GM12873 (cell line): ENCODE measurements around the gene OPCML.

Source experiments
- TF ChIP-seq, protein P1 (sequence below): IDR thresholded peaks from 2 replicates; pipeline ENCODE4 v1.5.1; 2012; ENCODE audit warnings: low read depth, mild to moderate bottlenecking, moderate library complexity, low read length, control low read depth; ENCODE audit not compliant: insufficient read depth; ENCODE audit errors: missing control alignments

The OPCML gene

DNA sequence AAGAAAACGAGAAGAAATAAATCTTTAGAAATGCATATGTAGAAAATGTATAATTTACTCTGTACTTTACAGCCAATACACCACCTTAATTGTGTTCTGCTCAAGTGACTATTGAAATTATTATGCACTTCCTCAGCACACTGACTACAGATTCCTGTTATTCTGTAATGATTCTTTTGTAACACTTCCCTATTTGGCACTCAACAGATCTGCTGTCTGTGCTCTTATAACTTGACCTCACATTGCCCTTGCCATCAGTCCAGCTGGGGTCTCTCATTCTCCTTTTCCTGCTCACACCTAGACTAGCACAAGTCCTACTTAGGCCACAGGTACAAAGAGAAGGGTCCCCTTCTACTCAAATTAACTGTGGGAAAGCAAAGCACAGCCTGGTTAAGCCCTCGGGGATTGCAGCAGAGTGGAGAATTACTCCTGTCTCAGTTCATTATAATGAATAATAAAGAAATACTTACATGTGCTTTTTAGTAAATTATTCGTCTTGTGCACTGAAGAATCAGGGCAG is 860.4 kb downstream of the OPCML start:
- TF ChIP-seq, protein P1, sequence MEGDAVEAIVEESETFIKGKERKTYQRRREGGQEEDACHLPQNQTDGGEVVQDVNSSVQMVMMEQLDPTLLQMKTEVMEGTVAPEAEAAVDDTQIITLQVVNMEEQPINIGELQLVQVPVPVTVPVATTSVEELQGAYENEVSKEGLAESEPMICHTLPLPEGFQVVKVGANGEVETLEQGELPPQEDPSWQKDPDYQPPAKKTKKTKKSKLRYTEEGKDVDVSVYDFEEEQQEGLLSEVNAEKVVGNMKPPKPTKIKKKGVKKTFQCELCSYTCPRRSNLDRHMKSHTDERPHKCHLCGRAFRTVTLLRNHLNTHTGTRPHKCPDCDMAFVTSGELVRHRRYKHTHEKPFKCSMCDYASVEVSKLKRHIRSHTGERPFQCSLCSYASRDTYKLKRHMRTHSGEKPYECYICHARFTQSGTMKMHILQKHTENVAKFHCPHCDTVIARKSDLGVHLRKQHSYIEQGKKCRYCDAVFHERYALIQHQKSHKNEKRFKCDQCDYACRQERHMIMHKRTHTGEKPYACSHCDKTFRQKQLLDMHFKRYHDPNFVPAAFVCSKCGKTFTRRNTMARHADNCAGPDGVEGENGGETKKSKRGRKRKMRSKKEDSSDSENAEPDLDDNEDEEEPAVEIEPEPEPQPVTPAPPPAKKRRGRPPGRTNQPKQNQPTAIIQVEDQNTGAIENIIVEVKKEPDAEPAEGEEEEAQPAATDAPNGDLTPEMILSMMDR, result no peak

DNA sequence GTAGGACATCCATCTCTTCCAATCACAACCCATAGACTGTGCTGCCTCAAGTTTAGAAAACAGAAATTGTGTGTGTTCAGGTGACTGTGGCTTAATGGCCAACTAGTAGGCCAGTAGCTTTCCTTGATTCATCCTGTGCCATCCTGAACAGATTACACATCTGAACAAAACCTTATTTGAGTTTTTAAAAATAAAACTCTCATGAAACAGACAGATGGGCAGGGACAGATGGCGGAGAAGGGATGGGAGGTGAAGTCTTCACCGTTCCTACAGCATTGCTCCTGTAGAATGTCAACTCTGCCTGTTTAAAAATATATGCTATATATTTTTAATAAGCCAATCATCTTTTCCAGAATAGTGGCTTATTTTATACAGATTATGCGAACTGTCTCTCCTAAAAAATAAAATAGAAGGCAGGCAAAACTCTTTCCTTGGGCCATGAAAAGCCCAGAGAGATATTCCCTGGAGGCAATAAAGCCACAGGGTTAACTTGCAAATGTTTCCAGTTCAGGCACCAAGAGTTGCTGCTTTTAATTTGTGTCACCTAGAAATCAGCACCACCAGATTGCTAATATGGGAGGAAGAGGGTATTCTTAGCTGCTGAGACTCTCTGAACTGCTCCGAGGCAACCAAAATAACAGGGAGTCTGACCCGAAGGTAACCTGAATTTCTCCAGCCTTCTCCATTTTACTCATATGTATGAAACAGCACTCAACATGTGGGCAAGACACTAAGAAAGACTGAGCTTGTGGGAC is 861.2 kb downstream of the OPCML start:
- TF ChIP-seq, protein P1, result no peak

DNA sequence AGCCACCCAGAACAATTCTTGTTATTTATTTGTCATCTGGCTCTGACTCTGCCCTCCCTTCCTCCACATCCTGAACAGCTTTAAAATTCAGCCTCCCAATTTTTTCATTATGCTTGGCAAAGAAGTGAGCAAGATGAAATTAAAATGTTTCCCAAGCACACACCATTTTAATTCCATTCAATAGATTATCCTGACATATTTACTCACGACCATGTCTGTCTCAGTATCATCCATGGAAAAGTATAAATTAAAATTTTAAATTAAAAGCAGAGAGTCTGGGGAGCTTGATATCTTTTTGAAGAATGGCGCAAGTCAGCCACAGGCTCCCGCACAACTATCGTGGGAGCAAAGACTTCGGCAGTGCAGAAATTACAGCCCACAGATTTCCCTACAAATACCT is 862.4 kb downstream of the OPCML start:
- TF ChIP-seq, protein P1, result no peak

DNA sequence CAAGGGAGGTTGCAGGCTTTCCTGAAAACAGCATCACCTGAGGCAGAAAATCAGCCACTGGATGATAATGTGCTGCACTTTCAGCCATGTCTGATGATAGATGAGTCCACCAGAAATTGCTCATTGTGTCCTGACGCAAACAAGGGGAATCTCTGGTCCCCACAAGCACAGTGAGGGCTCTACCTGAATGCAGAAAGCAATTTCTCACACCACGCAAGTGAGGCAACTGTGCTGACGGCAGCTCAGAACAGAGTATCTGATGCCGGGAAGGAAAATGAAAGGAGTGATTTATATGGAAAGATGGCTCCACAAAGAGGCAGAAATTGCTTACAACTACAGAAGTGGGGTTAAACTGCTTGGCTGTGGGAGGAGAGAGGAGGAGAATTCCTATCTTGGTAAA is 867.1 kb downstream of the OPCML start:
- TF ChIP-seq, protein P1, result no peak

DNA sequence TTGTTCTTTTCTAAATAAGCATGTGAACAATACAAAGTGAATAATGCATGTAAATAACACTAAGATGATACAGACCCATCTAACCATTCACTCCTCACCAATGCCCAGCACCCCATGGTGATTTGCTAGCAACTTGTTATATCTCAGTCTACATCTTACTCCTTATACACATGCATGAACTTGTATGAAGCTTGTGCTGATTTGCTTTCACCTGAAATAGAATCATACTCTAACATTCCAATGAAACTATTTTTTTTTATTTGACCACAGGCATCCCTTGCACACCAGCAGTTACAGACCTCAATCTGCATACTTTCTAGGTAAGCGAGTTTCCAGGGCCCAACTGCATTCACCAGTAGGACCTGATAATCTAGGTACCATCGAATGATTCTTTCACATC is 873.6 kb downstream of the OPCML start:
- TF ChIP-seq, protein P1, result no peak

DNA sequence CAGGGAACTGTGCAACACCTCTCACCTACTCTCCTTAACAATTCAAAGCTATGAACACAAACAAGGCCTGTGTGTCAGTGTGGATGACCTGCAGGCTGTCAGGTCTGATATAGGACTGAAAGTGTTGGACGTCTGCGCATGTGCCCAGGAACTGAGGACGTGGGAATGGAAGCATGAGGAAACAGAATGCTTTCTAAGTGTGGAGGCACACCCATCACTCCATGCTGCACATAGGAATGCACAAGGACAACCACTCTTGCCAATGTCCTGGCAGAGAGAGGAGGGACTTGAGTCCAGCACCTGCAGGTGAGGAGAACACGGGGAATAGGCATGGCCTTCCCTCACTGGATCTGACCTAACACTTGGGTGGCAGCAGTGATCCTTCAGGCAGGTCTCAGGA is 874.3 kb downstream of the OPCML start:
- TF ChIP-seq, protein P1, result no peak

DNA sequence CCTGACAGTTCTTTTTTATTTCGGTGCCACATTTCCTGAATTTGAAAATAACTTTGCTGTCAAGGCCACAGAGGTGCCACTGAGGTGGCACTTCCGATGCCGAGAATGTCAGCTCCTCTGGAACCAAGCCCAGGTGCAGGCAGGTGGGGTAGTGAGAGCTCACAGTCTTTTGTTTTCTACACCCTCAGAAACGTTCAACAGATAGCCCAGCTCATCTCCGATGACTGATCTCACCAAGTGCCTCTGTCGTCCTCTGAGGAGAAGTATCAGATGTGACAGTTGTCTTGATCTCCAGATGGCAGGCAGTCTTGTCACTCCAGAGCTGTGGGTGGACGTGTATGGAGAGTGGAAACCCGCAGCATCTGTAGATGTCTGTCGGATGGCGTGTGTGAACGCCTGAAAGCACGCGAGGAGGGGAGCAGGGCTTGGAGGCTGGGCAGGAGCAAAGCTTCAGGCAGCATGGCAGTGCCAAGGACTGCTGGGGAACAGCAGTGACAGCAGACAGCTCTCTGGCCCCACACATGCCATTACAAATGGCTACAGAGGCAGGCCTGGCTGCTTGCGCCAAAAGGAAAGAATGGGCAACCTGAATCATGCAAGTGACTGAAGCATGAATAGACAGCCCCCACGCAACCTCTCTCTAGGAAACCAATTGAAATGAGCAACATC is 877.0 kb downstream of the OPCML start:
- TF ChIP-seq, protein P1, result no peak
